Measurements from ENCODE around the gene PCDH18.
"Not testable (repeated sequence)": the region's sequence is repeated elsewhere in the genome, so short reads cannot be mapped to it uniquely, and the experiment has no call there.

PCDH18 gene

DNA sequence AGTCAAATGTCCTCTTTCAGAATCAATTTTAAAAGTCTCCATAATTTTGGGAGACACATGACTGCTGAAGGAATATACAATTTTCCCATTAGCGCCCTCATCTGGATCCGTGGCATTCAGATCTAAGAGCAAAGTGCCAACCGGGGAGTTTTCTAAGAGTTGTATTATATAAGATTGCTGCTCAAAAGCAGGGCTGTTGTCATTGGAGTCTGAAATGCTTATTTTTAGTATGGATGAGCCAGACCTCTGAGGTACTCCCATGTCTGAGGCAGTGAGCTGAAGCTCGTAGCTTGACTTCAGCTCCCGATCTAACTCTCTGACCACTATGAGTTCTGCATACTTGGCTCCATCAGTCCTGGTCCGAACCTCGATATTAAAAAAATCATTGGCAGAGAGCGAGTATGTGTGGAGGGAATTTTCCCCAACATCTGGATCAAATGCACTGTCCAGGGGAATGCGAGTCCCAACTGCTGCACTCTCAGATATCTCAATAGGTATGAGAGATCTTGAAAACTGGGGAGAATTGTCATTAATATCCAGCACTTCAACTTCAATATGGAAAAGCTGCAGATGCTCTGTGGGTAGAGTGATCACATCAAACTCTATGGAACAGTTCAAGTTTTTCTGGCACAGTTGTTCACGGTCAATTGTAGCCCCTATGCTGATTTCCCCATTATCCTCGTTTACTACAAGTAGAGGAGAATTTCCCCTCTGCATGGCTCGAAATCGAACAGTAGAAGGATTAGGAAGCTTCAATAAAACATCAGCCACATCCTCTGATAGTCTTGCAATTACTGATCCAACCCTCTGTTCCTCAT, 917 bp downstream of the PCDH18 start:
- no peak for DNase-seq (ENCODE audit: low read depth)

- no peak for DNase-seq (ENCODE audit: low read depth)
Observed at GRCh38 chr4:137530176-137530575, 2.1 kb downstream of the PCDH18 start.

DNA sequence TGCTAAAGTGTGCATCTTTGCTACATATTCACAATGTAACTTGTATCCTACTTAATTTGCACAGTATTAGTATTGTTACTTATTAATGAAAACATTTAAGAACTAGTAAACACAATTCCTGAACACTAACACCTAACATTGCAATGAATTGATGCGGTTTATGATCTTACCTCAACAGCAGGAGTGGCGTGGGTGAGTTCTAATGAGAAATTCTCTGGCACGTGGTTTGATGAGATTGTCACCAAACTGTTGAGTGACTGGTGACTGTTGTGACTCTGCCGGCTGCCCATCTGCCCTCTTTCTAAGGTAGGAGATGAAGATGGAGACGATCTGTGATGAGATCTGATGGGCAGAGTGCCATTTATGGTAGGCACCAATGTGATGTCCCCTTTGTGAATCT, 2.9 kb downstream of the PCDH18 start:
- DNase-seq (ENCODE audit: low read depth) = no peak

DNA sequence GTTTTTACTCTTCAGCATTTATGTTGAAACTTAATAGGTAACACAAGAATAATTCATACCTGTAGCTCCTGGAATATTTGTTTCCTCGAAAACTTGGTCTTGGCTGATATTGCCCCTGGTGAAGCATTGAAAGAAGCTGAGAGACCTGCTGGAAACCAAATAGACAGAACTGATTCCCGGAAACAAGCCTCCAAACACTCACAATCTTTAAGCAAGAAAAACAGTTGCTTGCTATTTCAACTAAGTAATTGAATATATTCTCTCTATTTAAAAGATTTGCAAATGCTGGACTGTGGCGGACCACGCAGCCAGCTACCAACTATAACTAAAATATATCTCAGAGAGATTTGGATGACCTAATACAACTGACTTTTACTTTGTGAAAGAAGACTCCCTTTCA, 3.6 kb downstream of the PCDH18 start:
- no peak for DNase-seq (ENCODE audit: low read depth)

DNA sequence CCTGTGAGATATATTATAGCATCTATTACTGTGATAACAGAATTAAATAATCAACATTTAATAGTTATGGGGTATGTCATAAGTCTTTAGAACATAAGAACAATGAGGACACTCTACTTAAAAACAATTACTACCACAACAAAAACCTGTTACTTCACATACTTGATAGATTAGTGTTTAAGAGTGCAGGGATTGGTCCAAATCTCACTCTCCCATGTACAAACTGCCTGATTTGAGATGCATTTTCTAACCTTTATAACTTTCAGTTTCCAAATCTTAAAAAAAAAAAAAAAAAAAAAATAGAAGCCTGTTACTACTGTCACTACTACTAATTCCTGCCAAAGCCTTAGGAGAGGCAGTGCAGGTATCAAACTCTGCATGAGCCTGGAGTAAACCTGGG, 5.6 kb downstream of the PCDH18 start:
- no peak for DNase-seq (ENCODE audit: low read depth)

DNA sequence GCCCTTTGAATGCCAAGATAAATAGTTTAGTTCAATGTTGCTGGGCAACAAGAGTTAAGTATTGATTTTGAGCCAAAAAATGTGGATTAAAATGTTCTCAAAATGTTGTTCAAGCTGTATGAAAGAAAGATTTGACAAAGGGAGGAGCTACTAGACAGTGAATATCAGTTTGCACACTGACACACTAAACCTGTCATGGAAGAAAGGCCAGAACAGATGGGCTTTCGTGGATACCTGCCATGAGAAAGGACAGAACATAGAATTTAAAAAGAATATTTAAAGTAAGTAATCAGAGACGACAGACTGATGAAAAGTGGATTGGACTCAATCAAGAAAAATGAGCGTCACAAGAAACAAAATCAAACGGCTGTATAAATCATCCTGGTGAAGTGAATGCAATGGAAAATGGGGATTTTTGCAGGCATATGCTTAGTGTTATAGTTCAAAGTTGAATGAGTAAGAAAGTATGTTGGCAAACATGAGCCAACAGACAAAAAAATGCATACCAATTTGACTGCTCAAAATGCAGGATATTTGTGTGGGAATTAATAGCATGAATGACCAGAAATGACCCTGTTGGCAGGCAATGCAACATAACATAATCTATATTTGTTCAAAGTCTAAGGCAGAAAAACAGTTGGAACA, 7.4 kb downstream of the PCDH18 start:
- no peak for DNase-seq (ENCODE audit: low read depth)

DNA sequence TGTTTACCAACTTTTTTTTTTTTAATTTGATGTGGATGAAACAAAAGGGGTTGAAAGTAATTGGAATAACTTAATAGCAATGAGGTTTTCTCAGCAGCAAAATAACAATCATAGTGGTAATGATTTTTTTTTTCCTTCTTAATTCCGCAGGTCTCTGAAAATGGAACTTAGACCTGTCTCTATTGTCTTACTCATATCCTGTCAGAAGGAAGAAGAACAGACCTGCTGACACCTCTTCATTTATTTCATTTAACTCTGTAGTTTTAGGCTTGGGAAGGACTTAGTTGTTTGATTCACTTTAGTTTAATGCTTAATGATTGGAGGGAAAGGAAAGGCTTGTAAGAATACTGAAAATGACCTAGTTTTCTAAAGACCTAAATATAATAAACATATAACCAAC, 9.0 kb downstream of the PCDH18 start:
- DNase-seq (ENCODE audit: low read depth) = no peak

DNA sequence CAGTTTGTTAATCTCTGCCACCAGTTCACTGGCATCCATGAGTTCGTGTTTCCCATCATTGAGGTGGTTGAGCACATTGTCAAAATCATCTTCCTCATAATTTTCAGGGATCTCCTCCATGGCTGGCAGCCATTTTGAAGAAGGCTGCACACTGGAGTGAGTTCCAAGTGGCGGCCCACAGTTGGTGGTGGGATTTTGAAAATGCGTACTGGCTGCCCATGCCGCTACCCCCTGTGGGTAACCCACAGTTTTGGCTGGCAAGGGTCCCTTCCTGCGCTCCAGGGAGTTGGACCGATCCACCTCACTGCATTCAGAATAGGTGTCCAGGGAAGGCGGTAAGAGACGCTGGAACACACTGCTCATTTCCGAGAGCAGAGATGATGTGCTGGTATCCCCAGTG, 11.2 kb downstream of the PCDH18 start:
- no peak for DNase-seq (ENCODE audit: low read depth)

DNA sequence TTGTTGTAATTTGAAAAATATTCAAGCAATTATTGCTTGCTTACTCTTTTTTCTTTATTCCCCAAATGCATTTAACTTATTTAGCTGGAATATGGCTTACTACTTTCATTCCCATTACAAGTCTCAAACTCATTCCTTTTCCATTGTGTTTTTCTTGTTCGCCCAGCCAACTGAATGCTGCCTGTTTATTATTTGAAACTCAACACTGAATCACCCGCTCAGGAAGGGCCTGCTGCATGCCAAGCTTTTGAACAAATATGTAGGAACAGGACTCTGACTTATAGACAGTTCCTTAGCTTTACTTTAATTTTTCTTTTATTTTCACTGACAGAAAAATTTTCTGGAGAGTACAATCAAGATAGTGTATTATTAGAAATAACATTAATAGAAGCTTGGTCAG, 12.9 kb downstream of the PCDH18 start:
- DNase-seq (ENCODE audit: low read depth) = peak; percentile 47

- DNase-seq (ENCODE audit: low read depth) = not testable (repeated sequence)
Observed at GRCh38 chr4:137517323-137517722, 15.0 kb downstream of the PCDH18 start.

GRCh38 chr4:137514406-137515111, 17.7 kb downstream of the PCDH18 start:
- DNase-seq (ENCODE audit: low read depth) = peak; percentile 92

- DNase-seq (ENCODE audit: low read depth) = peak; percentile 96
Observed at GRCh38 chr4:137510557-137511265, 21.6 kb downstream of the PCDH18 start.

DNA sequence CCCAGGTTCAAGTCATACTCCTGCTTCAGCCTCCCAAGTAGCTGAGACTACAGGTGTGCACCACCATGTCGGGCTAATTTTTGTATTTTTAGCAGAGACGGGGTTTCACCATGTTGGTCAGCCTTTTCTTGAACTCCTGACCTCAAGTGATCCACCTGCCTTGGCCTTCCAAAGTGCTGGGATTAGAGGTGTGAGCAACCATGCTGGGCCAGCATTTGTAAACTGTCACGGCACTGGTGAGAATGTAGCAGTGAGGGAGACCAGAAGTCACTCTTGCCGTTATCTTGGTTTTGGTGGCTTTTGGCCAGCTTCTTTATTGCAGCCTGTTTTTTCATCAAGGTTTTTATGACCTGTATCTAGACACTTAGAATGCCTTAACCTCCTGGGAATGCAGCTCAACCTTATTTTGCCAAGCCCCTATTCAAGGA, 22.4 kb downstream of the PCDH18 start:
- peak; percentile 64 for DNase-seq (ENCODE audit: low read depth)

GRCh38 chr4:137502339-137503129, 29.8 kb downstream of the PCDH18 start:
- no peak for DNase-seq (ENCODE audit: low read depth)

- DNase-seq (ENCODE audit: low read depth) = not testable (repeated sequence)
Observed at GRCh38 chr4:137496267-137496666, 36.0 kb downstream of the PCDH18 start.

GRCh38 chr4:137495578-137495977, 36.7 kb downstream of the PCDH18 start:
- DNase-seq (ENCODE audit: low read depth) = no peak

GRCh38 chr4:137483313-137483959, 48.9 kb downstream of the PCDH18 start:
- not testable (repeated sequence) for DNase-seq (ENCODE audit: low read depth)

GRCh38 chr4:137479657-137480056, 52.6 kb downstream of the PCDH18 start:
- not testable (repeated sequence) for DNase-seq (ENCODE audit: low read depth)

DNA sequence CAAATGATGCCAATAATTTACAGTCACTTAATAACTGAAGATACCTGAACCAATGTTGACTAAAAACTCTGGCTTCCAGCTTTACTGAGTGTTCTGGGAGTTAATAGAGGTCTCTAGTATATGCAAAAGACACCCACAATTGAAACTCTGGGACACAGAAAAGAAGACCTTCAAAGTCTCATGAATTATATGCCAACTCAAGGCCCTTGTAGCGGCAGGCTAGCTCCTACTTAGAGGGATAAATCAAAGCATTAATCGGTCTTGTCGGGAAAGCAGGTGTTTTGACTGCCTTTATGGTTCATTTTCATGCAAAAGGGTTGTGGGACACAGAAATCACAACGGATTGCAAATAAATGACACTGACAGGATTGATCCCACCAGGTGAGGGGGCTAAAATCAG, 55.9 kb downstream of the PCDH18 start:
- no peak for DNase-seq (ENCODE audit: low read depth)

- DNase-seq (ENCODE audit: low read depth) = peak; percentile 72
Observed at GRCh38 chr4:137474711-137475301, 57.5 kb downstream of the PCDH18 start.

DNA sequence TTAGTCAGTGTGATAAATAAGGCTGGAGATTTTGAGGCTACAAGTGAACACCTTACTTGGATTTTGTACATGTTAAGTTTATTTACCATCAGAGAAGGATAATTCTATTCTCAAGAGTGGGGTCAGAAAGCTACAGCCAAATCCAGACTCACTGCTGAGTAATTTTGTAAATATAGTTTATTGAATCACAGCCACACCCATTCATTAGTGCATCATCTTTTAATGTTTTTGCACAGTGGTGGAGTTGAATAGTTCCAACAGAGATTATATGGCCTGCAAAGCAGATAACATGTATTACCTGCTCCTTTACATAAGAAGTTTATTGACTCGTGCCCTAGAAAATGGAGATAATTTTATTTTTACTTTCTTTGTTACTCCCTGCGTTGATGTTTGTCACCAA, 60.4 kb downstream of the PCDH18 start:
- no peak for DNase-seq (ENCODE audit: low read depth)
